Testis (tissue), 2 donors: ENCODE data around the gene PPP1R12B.
"Not testable (repeated sequence)": the region's sequence is repeated elsewhere in the genome, so short reads cannot be mapped to it uniquely, and the experiment has no call there.

Source experiments
- CTCF ChIP-seq, 3 experiments: fragments of 450-650 bp in 2 of 3; fragments of 200-600 bp in 1 of 3; sonication (generic) in 1 of 3; IDR thresholded peaks; one replicate each; pipeline ENCODE4 v1.5.1; 2016 to 2019; ENCODE audit warnings: antibody characterized with exemption in 3 of 3, mild to moderate bottlenecking in 2 of 3, moderate library complexity in 1 of 3
- POLR2A ChIP-seq: fragments of 450-650 bp; IDR thresholded peaks from one replicate; pipeline ENCODE4 v1.6.1; 2017; ENCODE audit warnings: antibody characterized with exemption, mild to moderate bottlenecking, moderate library complexity

DNA sequence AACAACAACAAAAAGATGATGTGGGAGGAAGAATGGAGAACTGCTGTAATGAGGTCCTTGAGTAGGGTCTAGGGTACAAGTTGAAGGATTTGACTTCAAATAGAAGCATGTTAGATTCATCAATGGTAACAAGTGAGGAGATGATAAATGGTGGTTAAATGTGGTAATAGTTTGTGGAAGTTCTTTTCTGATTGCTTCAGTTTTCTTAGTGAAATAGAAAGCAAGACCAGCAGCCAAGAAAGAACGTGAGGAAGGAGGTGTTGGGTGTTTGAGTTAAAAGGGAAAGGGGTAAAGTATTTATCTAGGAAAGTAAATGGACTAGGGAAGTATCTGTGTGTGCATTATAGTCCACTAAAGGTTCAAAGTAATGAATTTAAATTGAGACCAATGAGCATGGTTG is 177.6 kb downstream of the PPP1R12B start:
- TF ChIP-seq CTCF (IDR thresholded peaks at IDR 0.05); POLR2A: not testable (repeated sequence)
